Measurements from ENCODE around the gene MAD2L1BP.

GRCh38 chr6:43687079-43687436 lies 51.4 kb downstream of the MAD2L1BP start:
- no peak for TF ChIP-seq ZNF274 (IDR thresholded peaks at IDR 0.05; ENCODE audit: low read depth, low read length)
- TF ChIP-seq YY1 (IDR thresholded peaks at IDR 0.05; ENCODE audit: insufficient read depth, insufficient read length): no peak

Data from NT2/D1 (cell line).